PC-9 (cell line): ENCODE results near the gene BTN3A1.

Source experiments
- CTCF ChIP-seq: fragments of 200-600 bp; sonication (generic); conservative IDR thresholded peaks from 2 replicates; pipeline ENCODE4 v1.6.1; 2017; ENCODE audit warnings: mixed run types, antibody characterized with exemption, mild to moderate bottlenecking, moderate library complexity
- EZH2 ChIP-seq: fragments of 200-600 bp; sonication (generic); IDR thresholded peaks from 2 replicates; pipeline ENCODE4 v1.8.0; 2017; ENCODE audit warnings: antibody characterized with exemption, low read depth

GRCh38 chr6:26408828-26409730 is 7.0 kb downstream of the BTN3A1 start:
- TF ChIP-seq CTCF (no peak), EZH2 (no peak)
